ENCODE data around the gene PIGO. TPM values are rescaled to one million over a fixed set of nuclear protein-coding genes. Genes with fewer than 3 reads are reported as not detected.

The PIGO gene
- total and polyA plus RNA-seq, 10 of the 15 experiments (the other 5 are each of a cell fraction or from before 2014, with no cell fraction given), result 8.2 to 23.3 (median 18.4) TPM

DNA sequence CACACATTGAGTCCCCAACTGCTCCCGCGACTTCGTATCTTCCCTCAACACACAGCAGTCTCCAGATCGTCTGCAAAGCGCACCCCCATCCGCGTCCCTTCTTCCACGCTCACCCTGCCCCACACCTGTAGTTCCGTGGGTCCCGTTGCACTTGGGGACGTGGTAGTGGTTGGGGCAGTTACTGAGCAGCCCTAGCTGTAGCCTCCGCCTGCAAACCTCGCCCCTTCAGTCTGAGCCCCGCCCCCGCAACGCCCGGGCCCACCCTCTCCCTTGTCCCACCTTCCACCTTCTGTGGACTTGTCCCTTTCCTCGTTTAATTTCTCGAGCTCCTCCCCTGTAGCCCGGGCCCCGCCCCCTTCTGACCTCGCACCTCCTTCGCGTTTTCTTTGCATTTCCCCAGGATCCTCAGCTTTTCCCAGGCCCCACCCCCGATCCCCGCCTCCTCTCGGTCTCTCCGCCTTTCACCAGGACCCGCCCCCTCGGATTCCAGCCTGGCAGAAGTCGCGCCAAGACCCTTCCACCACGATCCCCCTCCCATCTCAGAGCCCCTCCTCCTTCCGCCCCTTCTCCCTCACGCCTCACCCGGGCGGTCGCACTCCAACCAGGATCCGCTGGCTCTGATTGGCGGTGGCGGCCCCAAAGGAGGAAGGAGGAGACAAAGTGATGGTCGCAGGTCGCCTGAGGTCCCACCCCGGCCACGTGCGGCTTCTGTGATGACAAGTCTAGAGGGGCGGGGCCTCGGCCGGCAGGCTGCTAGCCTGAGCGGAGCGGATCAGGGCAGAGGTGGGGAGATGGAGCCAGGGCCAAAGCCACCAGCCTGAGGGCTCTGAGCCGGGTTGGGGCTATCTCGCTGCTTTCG is 19.5 kb upstream of the PIGO start, which contains the start of gene ATOSB (continued):
- no peak for TF ChIP-seq ZNF274 (IDR thresholded peaks at IDR 0.05; ENCODE audit: insufficient read depth, insufficient read length)
- TF ChIP-seq, protein P1, sequence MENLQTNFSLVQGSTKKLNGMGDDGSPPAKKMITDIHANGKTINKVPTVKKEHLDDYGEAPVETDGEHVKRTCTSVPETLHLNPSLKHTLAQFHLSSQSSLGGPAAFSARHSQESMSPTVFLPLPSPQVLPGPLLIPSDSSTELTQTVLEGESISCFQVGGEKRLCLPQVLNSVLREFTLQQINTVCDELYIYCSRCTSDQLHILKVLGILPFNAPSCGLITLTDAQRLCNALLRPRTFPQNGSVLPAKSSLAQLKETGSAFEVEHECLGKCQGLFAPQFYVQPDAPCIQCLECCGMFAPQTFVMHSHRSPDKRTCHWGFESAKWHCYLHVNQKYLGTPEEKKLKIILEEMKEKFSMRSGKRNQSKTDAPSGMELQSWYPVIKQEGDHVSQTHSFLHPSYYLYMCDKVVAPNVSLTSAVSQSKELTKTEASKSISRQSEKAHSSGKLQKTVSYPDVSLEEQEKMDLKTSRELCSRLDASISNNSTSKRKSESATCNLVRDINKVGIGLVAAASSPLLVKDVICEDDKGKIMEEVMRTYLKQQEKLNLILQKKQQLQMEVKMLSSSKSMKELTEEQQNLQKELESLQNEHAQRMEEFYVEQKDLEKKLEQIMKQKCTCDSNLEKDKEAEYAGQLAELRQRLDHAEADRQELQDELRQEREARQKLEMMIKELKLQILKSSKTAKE (IDR thresholded peaks at IDR 0.05; ENCODE audit: low read depth, poor library complexity, severe bottlenecking), result no peak
- no peak for TF ChIP-seq RAD21 (IDR thresholded peaks at IDR 0.05; ENCODE audit: insufficient read depth, low read depth, low read length)
- no peak for TF ChIP-seq ZNF384 (IDR thresholded peaks at IDR 0.05; ENCODE audit: borderline replicate concordance, low read depth, low read length)
- TF ChIP-seq, protein P2, sequence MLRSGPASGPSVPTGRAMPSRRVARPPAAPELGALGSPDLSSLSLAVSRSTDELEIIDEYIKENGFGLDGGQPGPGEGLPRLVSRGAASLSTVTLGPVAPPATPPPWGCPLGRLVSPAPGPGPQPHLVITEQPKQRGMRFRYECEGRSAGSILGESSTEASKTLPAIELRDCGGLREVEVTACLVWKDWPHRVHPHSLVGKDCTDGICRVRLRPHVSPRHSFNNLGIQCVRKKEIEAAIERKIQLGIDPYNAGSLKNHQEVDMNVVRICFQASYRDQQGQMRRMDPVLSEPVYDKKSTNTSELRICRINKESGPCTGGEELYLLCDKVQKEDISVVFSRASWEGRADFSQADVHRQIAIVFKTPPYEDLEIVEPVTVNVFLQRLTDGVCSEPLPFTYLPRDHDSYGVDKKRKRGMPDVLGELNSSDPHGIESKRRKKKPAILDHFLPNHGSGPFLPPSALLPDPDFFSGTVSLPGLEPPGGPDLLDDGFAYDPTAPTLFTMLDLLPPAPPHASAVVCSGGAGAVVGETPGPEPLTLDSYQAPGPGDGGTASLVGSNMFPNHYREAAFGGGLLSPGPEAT (IDR thresholded peaks at IDR 0.05; ENCODE audit: low read depth), result no peak
- TF ChIP-seq, protein P3, sequence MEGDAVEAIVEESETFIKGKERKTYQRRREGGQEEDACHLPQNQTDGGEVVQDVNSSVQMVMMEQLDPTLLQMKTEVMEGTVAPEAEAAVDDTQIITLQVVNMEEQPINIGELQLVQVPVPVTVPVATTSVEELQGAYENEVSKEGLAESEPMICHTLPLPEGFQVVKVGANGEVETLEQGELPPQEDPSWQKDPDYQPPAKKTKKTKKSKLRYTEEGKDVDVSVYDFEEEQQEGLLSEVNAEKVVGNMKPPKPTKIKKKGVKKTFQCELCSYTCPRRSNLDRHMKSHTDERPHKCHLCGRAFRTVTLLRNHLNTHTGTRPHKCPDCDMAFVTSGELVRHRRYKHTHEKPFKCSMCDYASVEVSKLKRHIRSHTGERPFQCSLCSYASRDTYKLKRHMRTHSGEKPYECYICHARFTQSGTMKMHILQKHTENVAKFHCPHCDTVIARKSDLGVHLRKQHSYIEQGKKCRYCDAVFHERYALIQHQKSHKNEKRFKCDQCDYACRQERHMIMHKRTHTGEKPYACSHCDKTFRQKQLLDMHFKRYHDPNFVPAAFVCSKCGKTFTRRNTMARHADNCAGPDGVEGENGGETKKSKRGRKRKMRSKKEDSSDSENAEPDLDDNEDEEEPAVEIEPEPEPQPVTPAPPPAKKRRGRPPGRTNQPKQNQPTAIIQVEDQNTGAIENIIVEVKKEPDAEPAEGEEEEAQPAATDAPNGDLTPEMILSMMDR (IDR thresholded peaks at IDR 0.05 in 2 of 3, conservative IDR thresholded peaks at IDR 0.05 in 1 of 3; ENCODE audit: control insufficient read depth in 2 of 3, extremely low read depth in 1 of 3, insufficient read depth in 1 of 3, low read depth in 3 of 3, low read length in 3 of 3), result no peak
